ENCODE data around the gene RSF1.

The RSF1 gene

GRCh38 chr11:77761491-77761890 lies 59.0 kb downstream of the RSF1 start:
- no peaks in the 10 kb centered on the region for H3K9me3 ChIP-seq (ENCODE audit: low read length)
- peaks cover 37% of the 10 kb centered on the region for H3K36me3 ChIP-seq (ENCODE audit: insufficient read depth, low read length)
- H2AFZ ChIP-seq (ENCODE audit: low read depth, low read length): no peak overlapping the region
- no peaks in the 10 kb centered on the region for H3K27me3 ChIP-seq (ENCODE audit: insufficient read depth, low read length)
- H3K4me3 ChIP-seq (ENCODE audit: low read length): no peak overlapping the region
- H3K4me1 ChIP-seq (ENCODE audit: insufficient read depth, low read length): no peaks in the 10 kb centered on the region

GRCh38 chr11:77758331-77758730 lies 62.2 kb downstream of the RSF1 start:
- H3K27me3 ChIP-seq (ENCODE audit: insufficient read depth, low read length): no peaks in the 10 kb centered on the region
- H3K36me3 ChIP-seq (ENCODE audit: insufficient read depth, low read length): peaks cover 41% of the 10 kb centered on the region
- no peak overlapping the region for H3K4me3 ChIP-seq (ENCODE audit: low read length)
- H3K4me1 ChIP-seq (ENCODE audit: insufficient read depth, low read length): no peaks in the 10 kb centered on the region
- no peak overlapping the region for H2AFZ ChIP-seq (ENCODE audit: low read depth, low read length)
- peaks cover 2% of the 10 kb centered on the region for H3K9me3 ChIP-seq (ENCODE audit: low read length)

- H3K4me3 ChIP-seq (ENCODE audit: low read length): no peak overlapping the region
Measured at GRCh38 chr11:77753230-77753629, 67.3 kb downstream of the RSF1 start.

GRCh38 chr11:77752516-77752915 lies 68.0 kb downstream of the RSF1 start:
- peaks cover 2% of the 10 kb centered on the region for H3K9me3 ChIP-seq (ENCODE audit: low read length)
- no peak overlapping the region for H2AFZ ChIP-seq (ENCODE audit: low read depth, low read length)
- no peaks in the 10 kb centered on the region for H3K27me3 ChIP-seq (ENCODE audit: insufficient read depth, low read length)
- H3K4me1 ChIP-seq (ENCODE audit: insufficient read depth, low read length): peaks cover 7% of the 10 kb centered on the region
- no peak overlapping the region for H3K4me3 ChIP-seq (ENCODE audit: low read length)
- peaks cover 23% of the 10 kb centered on the region for H3K36me3 ChIP-seq (ENCODE audit: insufficient read depth, low read length)

More at GRCh38 chr11:77753230-77753629, 67.3 kb downstream of the RSF1 start:
- Histone ChIP-seq H2AFZ (ENCODE audit: low read depth, low read length) (no peak overlapping the region), H3K27me3 (ENCODE audit: insufficient read depth, low read length) (no peaks in the 10 kb centered on the region), H3K4me1 (ENCODE audit: insufficient read depth, low read length) (peaks cover 7% of the 10 kb centered on the region), H3K9me3 (ENCODE audit: low read length) (peaks cover 2% of the 10 kb centered on the region), H3K36me3 (ENCODE audit: insufficient read depth, low read length) (peaks cover 23% of the 10 kb centered on the region)

- Histone ChIP-seq H3K4me3 (ENCODE audit: low read length) (no peak overlapping the region), H3K9me3 (ENCODE audit: low read length) (peaks cover 2% of the 10 kb centered on the region), H2AFZ (ENCODE audit: low read depth, low read length) (no peak overlapping the region), H3K36me3 (ENCODE audit: insufficient read depth, low read length) (peaks cover 25% of the 10 kb centered on the region), H3K4me1 (ENCODE audit: insufficient read depth, low read length) (peaks cover 7% of the 10 kb centered on the region), H3K27me3 (ENCODE audit: insufficient read depth, low read length) (no peaks in the 10 kb centered on the region)
Measured at GRCh38 chr11:77750394-77751156, 69.9 kb downstream of the RSF1 start.

- no peaks in the 10 kb centered on the region for H3K27me3 ChIP-seq (ENCODE audit: insufficient read depth, low read length)
- H3K4me3 ChIP-seq (ENCODE audit: low read length): no peak overlapping the region
- no peaks in the 10 kb centered on the region for H3K9me3 ChIP-seq (ENCODE audit: low read length)
- H2AFZ ChIP-seq (ENCODE audit: low read depth, low read length): no peak overlapping the region
- peaks cover 23% of the 10 kb centered on the region for H3K36me3 ChIP-seq (ENCODE audit: insufficient read depth, low read length)
- peaks cover 7% of the 10 kb centered on the region for H3K4me1 ChIP-seq (ENCODE audit: insufficient read depth, low read length)
Measured at GRCh38 chr11:77749232-77749631, 71.3 kb downstream of the RSF1 start.

- Histone ChIP-seq H3K27me3 (ENCODE audit: insufficient read depth, low read length) (no peaks in the 10 kb centered on the region), H3K4me3 (ENCODE audit: low read length) (no peak overlapping the region), H3K36me3 (ENCODE audit: insufficient read depth, low read length) (peaks cover 16% of the 10 kb centered on the region), H2AFZ (ENCODE audit: low read depth, low read length) (no peak overlapping the region), H3K4me1 (ENCODE audit: insufficient read depth, low read length) (peaks cover 7% of the 10 kb centered on the region), H3K9me3 (ENCODE audit: low read length) (no peaks in the 10 kb centered on the region)
Measured at GRCh38 chr11:77748266-77748665, 72.3 kb downstream of the RSF1 start.

GRCh38 chr11:77747381-77747969 lies 73.0 kb downstream of the RSF1 start:
- Histone ChIP-seq H3K27me3 (ENCODE audit: insufficient read depth, low read length) (no peaks in the 10 kb centered on the region), H2AFZ (ENCODE audit: low read depth, low read length) (no peak overlapping the region), H3K36me3 (ENCODE audit: insufficient read depth, low read length) (peaks cover 17% of the 10 kb centered on the region), H3K4me1 (ENCODE audit: insufficient read depth, low read length) (peaks cover 3% of the 10 kb centered on the region), H3K4me3 (ENCODE audit: low read length) (no peak overlapping the region), H3K9me3 (ENCODE audit: low read length) (no peaks in the 10 kb centered on the region)

GRCh38 chr11:77736473-77736872 lies 84.0 kb downstream of the RSF1 start:
- Histone ChIP-seq H2AFZ (ENCODE audit: low read depth, low read length) (no peak overlapping the region), H3K36me3 (ENCODE audit: insufficient read depth, low read length) (peaks cover 34% of the 10 kb centered on the region), H3K9me3 (ENCODE audit: low read length) (peaks cover 11% of the 10 kb centered on the region), H3K27me3 (ENCODE audit: insufficient read depth, low read length) (no peaks in the 10 kb centered on the region), H3K4me3 (ENCODE audit: low read length) (no peak overlapping the region), H3K4me1 (ENCODE audit: insufficient read depth, low read length) (no peaks in the 10 kb centered on the region)

GRCh38 chr11:77734890-77735289 lies 85.6 kb downstream of the RSF1 start:
- Histone ChIP-seq H3K9me3 (ENCODE audit: low read length) (peaks cover 19% of the 10 kb centered on the region), H3K27me3 (ENCODE audit: insufficient read depth, low read length) (no peaks in the 10 kb centered on the region), H2AFZ (ENCODE audit: low read depth, low read length) (no peak overlapping the region), H3K4me3 (ENCODE audit: low read length) (no peak overlapping the region), H3K36me3 (ENCODE audit: insufficient read depth, low read length) (peaks cover 30% of the 10 kb centered on the region), H3K4me1 (ENCODE audit: insufficient read depth, low read length) (no peaks in the 10 kb centered on the region)

GRCh38 chr11:77732143-77732542 lies 88.4 kb downstream of the RSF1 start:
- Histone ChIP-seq H3K36me3 (ENCODE audit: insufficient read depth, low read length) (peaks cover 25% of the 10 kb centered on the region), H3K4me1 (ENCODE audit: insufficient read depth, low read length) (no peaks in the 10 kb centered on the region), H3K4me3 (ENCODE audit: low read length) (no peak overlapping the region), H3K9me3 (ENCODE audit: low read length) (peaks cover 19% of the 10 kb centered on the region), H2AFZ (ENCODE audit: low read depth, low read length) (no peak overlapping the region), H3K27me3 (ENCODE audit: insufficient read depth, low read length) (no peaks in the 10 kb centered on the region)

- Histone ChIP-seq H3K9me3 (ENCODE audit: low read length) (peaks cover 19% of the 10 kb centered on the region), H3K36me3 (ENCODE audit: insufficient read depth, low read length) (peaks cover 13% of the 10 kb centered on the region), H2AFZ (ENCODE audit: low read depth, low read length) (no peak overlapping the region), H3K4me1 (ENCODE audit: insufficient read depth, low read length) (no peaks in the 10 kb centered on the region), H3K4me3 (ENCODE audit: low read length) (no peak overlapping the region), H3K27me3 (ENCODE audit: insufficient read depth, low read length) (no peaks in the 10 kb centered on the region)
Measured at GRCh38 chr11:77730789-77731188, 89.7 kb downstream of the RSF1 start.

GRCh38 chr11:77729063-77729462 lies 91.5 kb downstream of the RSF1 start:
- Histone ChIP-seq H3K27me3 (ENCODE audit: insufficient read depth, low read length) (no peaks in the 10 kb centered on the region), H3K4me3 (ENCODE audit: low read length) (no peak overlapping the region), H3K36me3 (ENCODE audit: insufficient read depth, low read length) (peaks cover 19% of the 10 kb centered on the region), H2AFZ (ENCODE audit: low read depth, low read length) (no peak overlapping the region), H3K4me1 (ENCODE audit: insufficient read depth, low read length) (no peaks in the 10 kb centered on the region), H3K9me3 (ENCODE audit: low read length) (peaks cover 21% of the 10 kb centered on the region)
